HG02981 (cell line): Measurements from ENCODE around the gene RIMKLB.
A peak's percentile ranks its signal among the peaks of the same experiment; 100 is the strongest.

Experiments used
- ATAC-seq: cut with Tn5 transposase; IDR thresholded peaks from one replicate; pipeline ENCODE4 v1.9.1; 2021; ENCODE audit warnings: mild to moderate bottlenecking, moderate library complexity; ENCODE audit not compliant: unreplicated experiment

RIMKLB gene

DNA sequence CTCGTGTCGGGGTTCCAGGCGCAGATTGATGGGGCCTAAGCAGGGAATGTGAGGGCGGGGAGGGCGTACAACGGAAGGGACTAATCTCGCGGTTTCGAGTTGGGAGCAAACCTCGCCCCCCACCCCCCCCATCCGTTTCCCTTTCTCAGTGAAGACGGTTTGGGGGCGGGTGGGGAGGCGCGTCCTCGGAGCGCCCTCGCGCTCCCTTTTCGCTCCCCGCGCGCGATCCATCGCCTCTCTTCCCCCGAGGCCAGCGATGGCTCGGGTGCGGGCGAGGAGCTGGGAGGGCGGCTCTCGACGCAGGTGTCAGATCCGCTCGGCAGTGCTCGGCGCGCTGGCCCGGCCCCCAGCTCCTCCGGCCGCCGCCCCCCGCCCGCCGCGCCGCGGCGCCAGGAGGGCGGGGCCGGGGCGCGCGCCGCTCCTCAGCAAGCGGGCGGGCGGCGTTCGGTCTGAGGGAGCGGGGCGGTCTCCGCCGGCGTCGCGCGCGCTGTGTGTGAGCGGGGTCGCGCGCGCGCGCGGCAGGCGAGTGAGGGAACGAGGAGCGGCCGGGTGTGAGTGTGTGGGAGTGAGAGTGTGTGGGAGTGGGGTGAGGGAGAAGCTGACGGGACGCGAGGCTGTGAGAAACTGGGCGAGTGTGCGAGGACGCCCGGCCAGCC lies at the start of gene RIMKLB:
TSS of gene RIMKLB (plus strand) at position 516 of the 656 bp plus-strand sequence. CDS start 15,876 bp downstream, outside the sequence.
- peak; percentile 66 for ATAC-seq

DNA sequence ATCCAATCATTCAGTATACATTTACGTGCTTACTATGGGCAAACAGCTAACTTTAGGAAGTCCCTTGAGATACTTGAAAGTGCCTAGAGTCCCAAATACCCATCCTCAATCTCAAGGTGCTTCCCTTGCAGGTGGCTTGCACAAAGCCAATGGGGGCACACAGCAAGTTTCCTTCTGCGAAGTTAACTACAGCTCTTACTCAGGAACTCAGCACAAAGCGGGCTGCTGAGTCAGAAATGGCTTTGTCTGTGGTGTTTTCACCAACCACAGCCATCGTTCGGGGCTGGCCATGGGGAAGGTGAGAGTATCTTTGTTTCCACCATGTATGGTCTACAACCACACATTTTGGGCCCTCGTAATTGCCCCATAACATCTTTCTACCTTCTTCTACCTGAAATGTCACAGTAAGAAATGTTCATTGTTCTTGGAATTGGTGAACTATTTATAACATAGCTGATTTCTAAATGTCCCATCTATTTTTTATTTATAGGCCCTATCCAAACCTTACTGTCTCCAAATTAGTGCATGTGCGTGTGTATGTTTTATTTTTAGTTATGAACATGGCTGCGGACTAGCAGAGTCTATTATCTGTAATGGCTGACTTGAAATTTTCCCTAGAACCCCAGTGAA lies 49.1 kb upstream of the RIMKLB start:
- ATAC-seq, result peak; percentile 85

- no peak for ATAC-seq
Observed at GRCh38 chr12:8655421-8655820, 42.4 kb upstream of the RIMKLB start.

DNA sequence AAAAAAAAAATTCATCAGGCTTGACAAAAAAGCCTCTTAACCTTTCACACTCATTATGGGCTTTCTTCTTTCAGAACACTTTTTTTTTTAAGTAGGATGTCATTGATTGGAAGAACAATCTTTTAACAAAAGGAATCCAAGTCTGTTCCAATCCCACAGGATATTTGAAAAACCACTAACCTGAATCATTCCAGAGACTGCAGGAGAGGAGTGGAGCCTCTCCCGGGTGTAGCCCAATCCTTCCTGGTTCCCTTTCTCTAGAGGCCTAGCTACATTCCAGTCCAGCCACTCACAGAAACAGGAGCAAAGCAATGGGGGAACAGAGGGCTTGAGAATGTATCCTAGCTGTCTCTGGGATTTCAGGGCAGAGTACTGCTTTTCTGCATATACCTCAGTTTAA lies 39.4 kb upstream of the RIMKLB start:
- no peak for ATAC-seq

GRCh38 chr12:8661016-8661415 lies 36.8 kb upstream of the RIMKLB start:
- ATAC-seq, result no peak

DNA sequence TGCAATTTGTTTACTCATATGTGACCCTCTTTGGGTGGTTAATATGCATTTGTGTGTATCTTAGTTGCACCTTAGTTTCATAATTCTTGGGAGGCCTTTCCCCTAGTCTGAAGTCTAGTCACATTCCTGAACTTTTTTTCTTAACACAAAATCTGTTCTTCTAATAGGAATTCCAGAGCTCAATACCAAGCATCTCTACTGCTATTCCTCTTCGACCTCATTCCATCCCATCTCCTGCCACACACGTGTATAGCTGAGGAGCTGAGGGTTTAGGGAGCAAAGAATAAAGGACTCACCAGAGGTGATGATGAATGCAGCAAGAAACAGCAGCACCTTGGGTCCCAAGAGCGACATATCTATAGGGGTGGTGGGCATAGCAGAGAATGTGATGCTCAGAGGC lies 36.0 kb upstream of the RIMKLB start:
- ATAC-seq, result no peak

GRCh38 chr12:8662593-8662992 lies 35.2 kb upstream of the RIMKLB start, which contains the start of gene MFAP5:
Gene MFAP5, minus strand, starts transcription at chr12:8662826. Its CDS starts 722 bp downstream, at chr12:8662104.
- ATAC-seq, result no peak

DNA sequence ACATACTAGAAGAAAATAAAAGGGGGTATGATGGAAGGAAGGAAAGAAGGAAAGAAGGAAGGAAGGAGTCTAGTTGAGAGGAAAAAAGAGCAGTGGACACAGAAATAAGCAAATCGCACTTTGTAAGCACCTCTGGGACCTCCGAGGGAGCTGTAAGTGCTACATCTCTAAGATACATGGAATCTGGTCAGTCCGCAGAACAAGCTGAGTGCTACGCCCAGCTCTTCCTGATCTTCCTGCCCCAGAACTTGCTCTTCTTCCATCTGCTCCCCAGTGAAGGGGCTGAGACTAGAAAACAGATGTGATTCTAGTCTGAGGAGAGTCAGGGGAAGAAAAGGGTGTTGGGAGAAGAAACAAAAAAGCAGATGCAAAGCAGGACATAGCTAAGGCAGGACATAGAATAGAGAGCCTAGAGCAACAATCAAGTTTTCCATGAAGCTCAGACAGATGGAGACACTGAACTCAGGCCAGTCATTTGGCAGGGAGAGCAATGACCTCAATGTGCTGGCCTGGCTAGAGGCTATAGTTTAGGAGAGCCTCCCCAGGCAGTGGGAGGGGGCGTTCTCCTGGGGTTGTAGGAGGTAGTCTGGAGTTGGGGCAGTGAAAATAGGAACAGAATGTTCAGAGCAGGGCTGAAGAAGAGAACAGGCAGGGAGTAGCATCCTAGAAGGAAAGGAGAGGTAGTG lies 33.4 kb upstream of the RIMKLB start:
- no peak for ATAC-seq

GRCh38 chr12:8665759-8666158 lies 32.0 kb upstream of the RIMKLB start:
- ATAC-seq, result no peak

GRCh38 chr12:8667270-8667669 lies 30.5 kb upstream of the RIMKLB start:
- ATAC-seq, result no peak

- ATAC-seq, result no peak
Observed at GRCh38 chr12:8668441-8668840, 29.4 kb upstream of the RIMKLB start.

- ATAC-seq, result no peak
Observed at GRCh38 chr12:8672381-8672780, 25.4 kb upstream of the RIMKLB start.

DNA sequence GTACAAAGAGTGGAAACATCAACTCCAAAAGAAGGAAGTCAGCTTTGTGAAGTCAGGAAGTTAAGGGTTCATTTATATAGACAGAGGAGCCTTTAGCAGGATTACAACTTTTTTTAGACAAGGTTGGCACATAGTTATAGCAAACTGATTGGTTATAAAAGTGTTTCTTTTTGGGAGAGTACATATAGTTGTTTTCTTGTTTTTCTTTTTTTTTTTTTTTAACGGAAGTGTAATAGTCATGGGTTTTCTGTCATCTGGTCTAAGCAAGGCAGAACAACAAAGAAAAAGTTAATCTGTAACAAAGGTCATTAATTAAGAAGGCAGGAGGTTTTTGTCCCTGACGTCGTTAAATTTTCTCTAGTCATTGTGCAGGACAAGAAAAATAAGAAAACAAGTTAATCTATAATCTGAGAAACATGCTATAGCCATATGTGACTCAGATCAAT lies 22.2 kb upstream of the RIMKLB start:
- peak; percentile 43 for ATAC-seq

- ATAC-seq, result no peak
Observed at GRCh38 chr12:8676651-8677050, 21.1 kb upstream of the RIMKLB start.

DNA sequence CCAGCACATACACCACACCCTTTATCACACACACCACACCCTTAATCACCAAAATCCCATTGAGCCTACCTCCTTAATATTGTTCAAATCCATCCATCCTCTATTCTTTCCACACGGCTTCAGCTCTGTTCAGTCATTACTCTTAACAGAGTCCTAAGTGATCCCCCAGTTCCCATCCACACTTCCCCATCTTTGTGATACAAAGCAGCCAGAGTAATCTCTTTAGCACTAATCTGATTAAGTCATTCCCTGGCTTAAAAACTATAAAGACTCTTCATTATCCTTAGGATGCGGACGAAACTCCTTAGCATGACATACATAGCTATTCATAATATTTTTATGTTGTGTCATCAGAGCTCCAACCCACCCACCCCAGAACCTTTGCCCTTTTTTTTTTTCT lies 20.4 kb upstream of the RIMKLB start:
- no peak for ATAC-seq

DNA sequence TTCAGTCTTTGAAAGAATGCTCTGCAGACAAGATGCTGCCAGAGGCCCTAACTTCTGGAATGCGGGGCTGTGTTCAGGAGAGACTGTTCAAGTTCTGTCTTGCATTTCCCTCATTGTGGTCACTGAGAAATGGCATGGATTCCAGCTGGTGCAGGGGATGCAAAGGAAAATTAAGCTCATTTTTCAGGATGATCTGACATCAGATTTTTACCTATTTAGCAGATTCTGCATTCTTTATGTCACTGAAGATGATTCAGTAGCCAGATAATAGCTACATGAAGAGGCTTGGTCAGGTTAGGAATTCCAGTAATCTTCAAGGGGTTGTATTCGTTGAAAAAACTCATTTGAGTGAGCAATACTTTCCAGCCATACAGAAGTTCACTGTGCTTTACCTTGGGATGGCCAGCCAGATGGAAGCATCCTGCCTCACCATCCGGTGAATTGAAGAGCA lies 19.1 kb upstream of the RIMKLB start:
- ATAC-seq, result no peak

GRCh38 chr12:8680533-8680932 lies 17.3 kb upstream of the RIMKLB start:
- ATAC-seq, result no peak

DNA sequence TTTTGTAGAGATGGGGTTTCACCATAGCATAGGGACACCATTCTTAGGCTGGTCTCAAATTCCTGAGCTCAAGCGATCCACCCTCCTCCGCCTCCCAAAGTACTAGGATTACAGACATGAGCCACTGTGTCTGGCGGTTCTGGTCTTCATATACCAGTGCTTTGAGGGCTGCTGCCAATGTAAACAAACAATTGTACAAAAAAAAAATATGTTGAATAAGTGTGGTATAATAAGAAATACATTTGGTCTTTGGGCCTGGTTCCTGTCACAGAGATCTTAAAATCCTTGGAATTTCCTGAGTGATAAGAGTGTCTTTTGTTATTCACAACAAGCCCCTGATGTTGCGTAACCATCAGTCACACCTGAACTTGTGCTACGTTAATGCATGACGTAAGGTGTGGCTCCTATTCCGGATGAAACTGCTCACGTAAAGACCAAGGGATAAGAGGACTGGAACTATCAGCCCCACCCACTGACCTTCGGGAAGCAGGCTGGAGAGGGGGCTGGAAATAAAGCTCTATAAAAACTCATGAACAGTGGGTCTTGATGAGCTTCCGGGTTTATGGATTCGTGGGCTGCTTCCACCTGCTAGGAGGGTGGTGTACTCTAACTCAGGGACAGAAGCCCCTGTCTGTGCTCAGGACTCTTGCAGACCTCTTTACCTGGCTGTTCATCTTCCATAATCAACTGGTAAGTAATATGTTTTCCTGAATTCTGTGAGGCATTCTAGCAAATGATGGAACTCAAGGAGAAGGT lies 16.5 kb upstream of the RIMKLB start:
- ATAC-seq, result no peak

GRCh38 chr12:8685051-8685450 lies 12.7 kb upstream of the RIMKLB start:
- no peak for ATAC-seq

DNA sequence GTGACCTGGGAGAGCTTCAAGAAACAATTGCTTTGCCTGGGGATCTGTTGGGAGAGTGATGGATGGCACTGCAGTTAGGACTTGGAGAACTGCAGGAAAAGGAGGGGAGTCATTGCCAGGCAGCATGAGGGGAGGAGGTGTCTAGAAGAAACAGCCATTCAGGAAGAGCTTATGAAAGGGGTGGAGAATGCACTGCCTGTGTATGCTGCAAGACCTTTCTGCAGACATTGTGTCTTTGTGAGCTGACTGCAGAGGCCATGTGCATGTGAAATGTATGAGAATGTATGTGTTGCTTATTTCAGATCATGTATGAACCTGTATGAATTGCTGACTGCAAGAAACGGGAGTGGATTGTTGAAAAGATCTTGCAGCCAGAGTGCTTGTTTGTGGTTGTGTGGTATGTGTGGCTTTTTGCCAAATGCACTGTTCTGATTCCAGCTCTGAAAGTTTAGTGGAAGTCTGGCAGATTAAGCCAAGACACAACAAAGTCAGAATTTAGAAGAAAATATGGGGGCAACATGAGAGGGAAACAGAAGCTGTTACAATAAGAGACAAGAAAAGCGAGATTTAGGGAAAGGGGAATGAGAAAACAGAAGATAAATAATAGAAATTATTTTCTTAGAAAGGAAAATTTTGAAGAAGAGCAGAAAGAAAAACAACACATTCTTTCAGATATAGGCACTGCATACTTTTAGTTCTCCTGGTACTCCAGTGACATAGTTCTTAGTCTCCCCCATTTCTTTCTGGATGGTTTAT lies 9.8 kb upstream of the RIMKLB start:
- ATAC-seq, result no peak
